ENCODE results near the gene NBL1.
A peak's percentile ranks its signal among the peaks of the same experiment; 100 is the strongest.

Gene NBL1

GRCh38 chr1:19644681-19645410, 735 bp downstream of the NBL1 start (continued):
- TF ChIP-seq ZNF626 (tag by site-specific recombination; IDR thresholded peaks at IDR 0.05) (no peak), ZNF555 (tag by site-specific recombination; conservative IDR thresholded peaks at IDR 0.05) (no peak), ZNF280C (tag by site-specific recombination; IDR thresholded peaks at IDR 0.05) (no peak), KLF16 (tag by site-specific recombination; IDR thresholded peaks at IDR 0.05) (peak; percentile 64), SP2 (tag by site-specific recombination; IDR thresholded peaks at IDR 0.05) (0 out of 2 replicates have a peak, but pooled peaks have one; percentile 22), ZNF610 (tag by site-specific recombination; IDR thresholded peaks at IDR 0.05; ENCODE audit: borderline replicate concordance) (peak; percentile 77; the same call in 1 of the 2 replicates), ZNF600 (tag by site-specific recombination; IDR thresholded peaks at IDR 0.05) (peak; percentile 70), ZSCAN23 (tag by site-specific recombination; IDR thresholded peaks at IDR 0.05) (no peak), GLI2 (tag by site-specific recombination; IDR thresholded peaks at IDR 0.05; ENCODE audit: borderline replicate concordance, low read depth) (no peak), ZNF707 (tag by site-specific recombination; IDR thresholded peaks at IDR 0.05) (no peak), ZIC2 (tag by site-specific recombination; IDR thresholded peaks at IDR 0.05) (0 out of 2 replicates have a peak, but pooled peaks have one; percentile 36)
- TF ChIP-seq, protein P1, sequence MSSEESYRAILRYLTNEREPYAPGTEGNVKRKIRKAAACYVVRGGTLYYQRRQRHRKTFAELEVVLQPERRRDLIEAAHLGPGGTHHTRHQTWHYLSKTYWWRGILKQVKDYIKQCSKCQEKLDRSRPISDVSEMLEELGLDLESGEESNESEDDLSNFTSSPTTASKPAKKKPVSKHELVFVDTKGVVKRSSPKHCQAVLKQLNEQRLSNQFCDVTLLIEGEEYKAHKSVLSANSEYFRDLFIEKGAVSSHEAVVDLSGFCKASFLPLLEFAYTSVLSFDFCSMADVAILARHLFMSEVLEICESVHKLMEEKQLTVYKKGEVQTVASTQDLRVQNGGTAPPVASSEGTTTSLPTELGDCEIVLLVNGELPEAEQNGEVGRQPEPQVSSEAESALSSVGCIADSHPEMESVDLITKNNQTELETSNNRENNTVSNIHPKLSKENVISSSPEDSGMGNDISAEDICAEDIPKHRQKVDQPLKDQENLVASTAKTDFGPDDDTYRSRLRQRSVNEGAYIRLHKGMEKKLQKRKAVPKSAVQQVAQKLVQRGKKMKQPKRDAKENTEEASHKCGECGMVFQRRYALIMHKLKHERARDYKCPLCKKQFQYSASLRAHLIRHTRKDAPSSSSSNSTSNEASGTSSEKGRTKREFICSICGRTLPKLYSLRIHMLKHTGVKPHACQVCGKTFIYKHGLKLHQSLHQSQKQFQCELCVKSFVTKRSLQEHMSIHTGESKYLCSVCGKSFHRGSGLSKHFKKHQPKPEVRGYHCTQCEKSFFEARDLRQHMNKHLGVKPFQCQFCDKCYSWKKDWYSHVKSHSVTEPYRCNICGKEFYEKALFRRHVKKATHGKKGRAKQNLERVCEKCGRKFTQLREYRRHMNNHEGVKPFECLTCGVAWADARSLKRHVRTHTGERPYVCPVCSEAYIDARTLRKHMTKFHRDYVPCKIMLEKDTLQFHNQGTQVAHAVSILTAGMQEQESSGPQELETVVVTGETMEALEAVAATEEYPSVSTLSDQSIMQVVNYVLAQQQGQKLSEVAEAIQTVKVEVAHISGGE (tag by site-specific recombination; conservative IDR thresholded peaks at IDR 0.05; ENCODE audit: low read depth) = peak; percentile 96
- TF ChIP-seq, protein P2, sequence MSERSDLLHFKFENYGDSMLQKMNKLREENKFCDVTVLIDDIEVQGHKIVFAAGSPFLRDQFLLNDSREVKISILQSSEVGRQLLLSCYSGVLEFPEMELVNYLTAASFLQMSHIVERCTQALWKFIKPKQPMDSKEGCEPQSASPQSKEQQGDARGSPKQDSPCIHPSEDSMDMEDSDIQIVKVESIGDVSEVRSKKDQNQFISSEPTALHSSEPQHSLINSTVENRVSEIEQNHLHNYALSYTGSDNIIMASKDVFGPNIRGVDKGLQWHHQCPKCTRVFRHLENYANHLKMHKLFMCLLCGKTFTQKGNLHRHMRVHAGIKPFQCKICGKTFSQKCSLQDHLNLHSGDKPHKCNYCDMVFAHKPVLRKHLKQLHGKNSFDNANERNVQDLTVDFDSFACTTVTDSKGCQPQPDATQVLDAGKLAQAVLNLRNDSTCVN (tag by site-specific recombination; optimal IDR thresholded peaks at IDR 0.05) = peak; percentile 83

- ChIA-PET CTCF (interaction anchor here (2.0 kb wide), 1 partner anchor 15 kb away, joined by 7 read pairs; no protein-coding TSS in a partner anchor), POLR2A (interaction anchor here (0.7 kb wide), 1 partner anchor 103 kb away, joined by 3 read pairs; no protein-coding TSS in a partner anchor)
- TF ChIP-seq GLIS1 (tag by site-specific recombination; IDR thresholded peaks at IDR 0.05) (0 out of 2 replicates have a peak, but pooled peaks have one; percentile 12), ZNF366 (tag by site-specific recombination; conservative IDR thresholded peaks at IDR 0.05) (0 out of 2 replicates have a peak, but pooled peaks have one; percentile 19), ZNF561 (tag by site-specific recombination; IDR thresholded peaks at IDR 0.05; ENCODE audit: borderline replicate concordance) (no peak), ZNF600 (tag by site-specific recombination; IDR thresholded peaks at IDR 0.05) (peak; percentile 53; the same call in 1 of the 2 replicates)
- Histone ChIP-seq H3K9me3 (ENCODE audit: control insufficient read depth, insufficient read depth, low read depth, low read length) (no peaks in the 10 kb centered on the region), H3K36me3 (ENCODE audit: control insufficient read depth in 2 of 2, insufficient read depth in 1 of 2, low read length in 2 of 2) (no peaks in the 10 kb centered on the region), H3K27ac (ENCODE audit: extremely low read depth, low read depth, low read length) (no peak overlapping the region), H3K4me1 (ENCODE audit: control insufficient read depth, insufficient read depth, low read length) (no peaks in the 10 kb centered on the region), H3K4me3 (ENCODE audit: low read depth, low read length) (peak overlapping the region; percentile 60)
These were observed 1.5 kb downstream of the NBL1 start for GRCh38 chr1:19645411-19646251.

Data from HEK293 (cell line).